Retinal pigment epithelial cell (primary cell): ENCODE results near the gene TGFBR3.

Experiments
- DNase-seq: peaks from one replicate; pipeline ENCODE4 v3.0.0-alpha.2; 2010; ENCODE audit warnings: low read depth
- H3K4me3 ChIP-seq: 2 replicates; pipeline ENCODE4 v1.5.1; 2011; ENCODE audit warnings: mild to moderate bottlenecking, low read length, control low read depth, moderate library complexity
- TF ChIP-seq, protein P1 (sequence below): conservative IDR thresholded peaks from 2 replicates; pipeline ENCODE4 v1.5.1; 2011; ENCODE audit warnings: low read depth, low read length, control low read depth, inconsistent platforms

TGFBR3 gene

DNA sequence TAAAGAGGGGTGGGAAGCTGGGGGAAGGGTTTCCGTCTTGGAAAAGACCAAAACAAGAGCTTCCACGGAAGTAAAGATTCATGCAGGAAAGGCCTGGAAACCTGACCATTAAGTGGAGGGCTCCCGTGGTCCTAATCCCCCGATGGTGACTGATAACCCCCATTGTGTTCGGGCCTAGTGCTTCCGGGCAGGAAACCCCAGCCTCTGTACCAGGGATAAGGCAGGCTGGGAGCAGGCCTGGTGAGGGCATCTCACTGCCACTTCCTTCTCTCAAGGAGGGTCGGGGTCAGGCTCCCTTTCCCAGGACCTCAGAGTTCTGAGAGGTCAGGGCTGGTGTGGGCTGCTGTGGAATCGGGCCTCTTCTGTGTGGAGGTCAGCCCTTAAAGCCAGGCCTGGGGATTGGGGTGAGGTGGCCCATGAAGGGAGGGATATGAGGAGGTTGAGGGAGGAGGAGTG lies 248.4 kb downstream of the TGFBR3 start:
- H3K4me3 ChIP-seq: no peak overlapping the region
- TF ChIP-seq, protein P1, sequence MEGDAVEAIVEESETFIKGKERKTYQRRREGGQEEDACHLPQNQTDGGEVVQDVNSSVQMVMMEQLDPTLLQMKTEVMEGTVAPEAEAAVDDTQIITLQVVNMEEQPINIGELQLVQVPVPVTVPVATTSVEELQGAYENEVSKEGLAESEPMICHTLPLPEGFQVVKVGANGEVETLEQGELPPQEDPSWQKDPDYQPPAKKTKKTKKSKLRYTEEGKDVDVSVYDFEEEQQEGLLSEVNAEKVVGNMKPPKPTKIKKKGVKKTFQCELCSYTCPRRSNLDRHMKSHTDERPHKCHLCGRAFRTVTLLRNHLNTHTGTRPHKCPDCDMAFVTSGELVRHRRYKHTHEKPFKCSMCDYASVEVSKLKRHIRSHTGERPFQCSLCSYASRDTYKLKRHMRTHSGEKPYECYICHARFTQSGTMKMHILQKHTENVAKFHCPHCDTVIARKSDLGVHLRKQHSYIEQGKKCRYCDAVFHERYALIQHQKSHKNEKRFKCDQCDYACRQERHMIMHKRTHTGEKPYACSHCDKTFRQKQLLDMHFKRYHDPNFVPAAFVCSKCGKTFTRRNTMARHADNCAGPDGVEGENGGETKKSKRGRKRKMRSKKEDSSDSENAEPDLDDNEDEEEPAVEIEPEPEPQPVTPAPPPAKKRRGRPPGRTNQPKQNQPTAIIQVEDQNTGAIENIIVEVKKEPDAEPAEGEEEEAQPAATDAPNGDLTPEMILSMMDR: no peak
- DNase-seq: no peak

DNA sequence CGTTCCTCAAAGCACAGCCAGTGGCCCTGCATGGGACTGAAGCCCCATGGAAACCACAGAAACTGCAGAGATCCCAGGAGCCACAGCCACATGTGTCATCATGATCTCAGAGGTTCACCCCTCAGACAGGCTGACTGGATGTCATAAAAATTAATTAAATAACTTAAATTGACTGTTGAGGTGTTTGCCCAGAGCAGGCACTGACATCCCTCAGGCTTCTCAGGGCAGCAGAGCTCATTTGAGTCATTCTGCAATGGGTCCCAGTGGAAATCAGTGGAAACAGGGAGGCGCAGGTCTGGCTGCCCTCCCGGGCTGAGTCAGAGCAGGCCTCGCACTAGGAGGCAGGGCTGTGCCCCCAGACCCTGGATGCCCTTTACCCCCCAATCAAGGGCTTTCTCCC lies 250.2 kb downstream of the TGFBR3 start:
- TF ChIP-seq, protein P1: no peak
- no peak for DNase-seq
- no peak overlapping the region for H3K4me3 ChIP-seq

DNA sequence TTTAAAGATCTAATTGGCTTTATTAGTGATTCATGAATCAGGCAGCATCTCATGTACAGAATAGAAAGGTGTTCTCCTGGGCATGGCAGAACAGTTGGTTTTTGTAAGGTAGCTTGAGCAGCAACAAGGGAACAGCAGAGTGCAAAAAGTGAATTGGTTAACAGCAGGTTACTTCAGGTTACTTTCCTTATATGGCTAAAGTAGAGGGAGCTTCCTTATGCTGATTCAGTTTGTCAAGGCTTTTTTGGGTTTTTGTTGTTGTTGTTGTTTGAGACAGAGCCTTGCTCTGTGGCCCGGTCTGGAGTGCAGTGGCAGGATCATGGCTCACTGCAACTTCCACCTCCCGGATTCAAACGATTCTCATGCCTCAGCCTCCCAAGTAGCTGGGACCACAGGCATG lies 252.5 kb downstream of the TGFBR3 start:
- DNase-seq: no peak
- TF ChIP-seq, protein P1: no peak
- H3K4me3 ChIP-seq: no peak overlapping the region

DNA sequence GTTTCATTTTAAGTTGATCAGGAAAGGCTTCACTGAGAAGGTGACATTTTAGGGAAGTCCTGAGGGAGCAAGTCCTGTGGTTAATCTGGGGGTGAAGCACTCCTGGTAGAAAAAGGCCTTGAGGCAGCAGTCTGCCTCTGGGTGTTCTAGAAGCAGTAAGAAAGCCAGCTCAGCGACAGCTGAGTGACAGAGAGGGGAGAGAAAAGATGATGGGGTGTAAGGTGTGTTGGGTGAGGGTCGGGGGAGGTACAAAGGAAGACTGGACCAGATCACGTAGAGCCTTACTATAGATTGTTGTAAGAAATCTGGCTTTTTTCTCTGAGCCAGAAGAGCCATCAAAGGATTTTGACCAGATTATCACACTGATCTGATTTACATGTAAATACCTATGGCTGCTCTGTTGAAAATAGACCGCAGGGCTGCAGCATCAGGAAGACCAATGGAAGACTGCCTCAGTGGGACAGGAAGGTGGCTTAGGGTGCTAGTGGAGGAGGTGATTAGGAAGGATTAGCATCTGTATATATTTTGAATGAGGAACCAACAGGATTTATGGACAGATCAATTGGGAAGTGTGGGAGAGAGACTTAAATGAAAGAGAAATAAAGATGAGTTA lies 254.1 kb downstream of the TGFBR3 start:
- TF ChIP-seq, protein P1: no peak
- DNase-seq: no peak
- no peak overlapping the region for H3K4me3 ChIP-seq

DNA sequence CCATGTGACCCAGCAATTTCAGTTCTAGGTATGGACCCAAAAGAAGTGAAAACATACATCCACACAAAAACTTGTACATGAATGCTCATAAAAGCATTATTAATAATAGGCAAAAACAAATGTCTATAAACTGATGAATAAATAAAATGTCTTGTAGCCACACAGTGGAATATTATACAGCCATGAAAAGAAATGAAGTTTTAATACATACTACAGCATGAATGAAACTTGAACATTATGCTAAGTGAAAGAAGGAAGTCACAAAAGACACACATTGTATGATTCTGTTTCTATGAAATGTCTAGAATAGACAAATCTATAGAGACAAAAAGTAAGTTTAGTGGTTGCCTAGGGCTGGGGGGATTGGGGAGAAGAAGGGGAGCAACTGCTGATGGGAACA lies 255.1 kb downstream of the TGFBR3 start:
- TF ChIP-seq, protein P1: no peak
- no peak for DNase-seq

More for the DNA sequence above, 255.1 kb downstream of the TGFBR3 start:
- no peak overlapping the region for H3K4me3 ChIP-seq
